NCI-H2227 (cell line): Measurements from ENCODE around the gene RAP2A.

Experiments used
- DNase-seq: peaks from one replicate; lab custom pipeline; 2025; ENCODE audit not compliant: unreplicated experiment; lab: John Stamatoyannopoulos, UW

Gene RAP2A

DNA sequence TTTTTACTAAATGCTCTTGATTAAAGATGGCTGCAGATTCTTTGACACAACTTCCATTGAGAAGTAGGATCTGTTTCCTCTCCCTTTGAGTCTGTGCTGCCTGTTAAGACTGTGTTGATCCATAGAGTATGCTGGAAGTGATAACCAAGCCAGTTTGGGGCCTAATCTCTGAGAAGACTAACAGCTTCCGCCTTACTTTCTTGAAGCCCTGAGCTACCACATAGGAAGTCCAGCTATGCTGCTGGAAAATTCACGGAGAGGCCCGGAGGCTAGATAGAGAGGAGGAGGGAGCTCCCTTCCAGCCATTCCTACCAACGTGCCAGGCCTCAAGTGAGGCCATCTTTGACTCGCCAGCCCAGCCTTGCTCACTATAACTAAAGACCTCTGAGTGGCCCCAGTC is 12.5 kb downstream of the RAP2A start:
- no peak for DNase-seq

GRCh38 chr13:97448503-97449251 is 14.7 kb downstream of the RAP2A start:
- DNase-seq = no peak

DNA sequence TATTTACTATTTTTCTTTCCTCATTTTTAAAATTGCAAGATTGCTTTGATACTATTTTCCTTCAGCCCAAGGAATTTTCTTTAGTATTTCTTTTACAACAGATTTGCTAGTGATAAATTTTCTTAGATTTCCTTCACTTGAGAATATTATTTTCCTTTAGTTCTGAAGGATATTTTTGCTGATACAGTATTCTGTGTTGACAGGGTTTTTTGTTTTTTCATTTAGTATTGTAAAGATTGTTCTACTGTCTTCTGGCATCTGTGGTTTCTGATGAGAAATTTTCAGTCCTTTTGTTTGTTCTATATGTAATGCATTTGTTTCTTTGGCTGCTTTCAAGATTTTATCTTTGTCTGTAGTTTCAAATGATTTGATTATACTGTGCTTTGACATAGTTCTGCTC is 20.7 kb downstream of the RAP2A start:
- no peak for DNase-seq

GRCh38 chr13:97456047-97456446 is 22.1 kb downstream of the RAP2A start:
- DNase-seq = no peak

DNA sequence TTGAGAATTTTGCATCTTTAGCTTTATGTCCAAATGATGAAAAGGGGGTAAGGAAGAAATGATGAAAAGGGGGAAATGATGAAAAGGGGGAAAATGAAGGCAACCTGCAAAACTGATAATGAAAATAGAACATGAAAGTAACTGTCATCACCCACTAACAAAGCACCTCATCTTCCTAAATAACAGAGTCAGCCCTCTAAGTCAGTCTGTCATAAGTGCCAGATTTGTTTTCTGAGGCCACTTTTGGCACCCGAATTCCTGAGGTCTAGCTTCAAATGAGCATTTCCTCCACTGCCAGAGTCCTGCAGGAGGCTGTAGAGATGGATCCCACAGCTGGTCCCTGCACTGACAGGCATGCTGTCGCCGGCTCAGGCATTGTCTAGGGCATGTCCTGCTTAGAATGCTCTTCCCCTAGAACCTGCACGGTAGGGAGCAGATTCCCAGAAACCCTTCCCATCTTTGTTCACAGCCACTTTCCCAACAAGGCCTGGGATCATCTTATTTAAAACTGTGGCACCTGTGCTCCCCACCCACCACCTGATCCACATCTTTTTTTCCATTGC is 25.3 kb downstream of the RAP2A start:
- DNase-seq = no peak

DNA sequence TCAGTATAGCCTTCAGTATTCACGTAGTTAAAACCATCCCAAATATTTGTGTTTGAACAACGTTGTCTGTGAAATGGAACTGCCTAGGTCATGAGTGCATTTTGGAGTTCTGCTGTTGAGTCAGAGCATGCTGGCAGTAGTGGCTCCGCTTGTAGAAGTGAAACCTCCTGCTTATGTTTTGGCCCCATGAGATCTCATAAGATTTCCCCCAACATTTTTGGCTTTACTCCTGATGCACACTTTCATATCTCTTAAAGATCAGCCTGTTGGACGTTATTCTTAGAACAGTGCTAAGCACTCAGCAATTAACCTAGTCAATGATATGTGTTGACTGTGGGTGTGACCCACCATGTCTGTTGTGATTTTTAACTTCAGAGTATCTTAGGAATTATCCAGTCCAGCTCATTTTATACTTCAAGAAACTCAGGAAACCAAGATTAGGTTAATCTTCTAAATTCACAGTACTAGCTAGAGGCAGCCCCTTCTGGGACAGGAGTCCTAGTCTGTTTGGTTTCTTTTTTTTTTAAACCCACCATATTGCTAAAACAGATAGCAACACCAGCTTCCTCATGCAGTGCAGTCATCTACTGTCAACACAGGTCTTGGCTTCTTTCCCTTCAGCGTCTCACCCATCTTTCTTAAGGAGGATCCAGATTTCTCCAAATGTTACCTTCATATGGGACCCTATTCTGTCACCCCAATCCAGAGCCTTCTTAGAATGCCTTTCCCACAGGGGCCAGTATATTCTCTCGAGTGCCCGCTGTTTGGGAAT is 26.2 kb downstream of the RAP2A start:
- no peak for DNase-seq

DNA sequence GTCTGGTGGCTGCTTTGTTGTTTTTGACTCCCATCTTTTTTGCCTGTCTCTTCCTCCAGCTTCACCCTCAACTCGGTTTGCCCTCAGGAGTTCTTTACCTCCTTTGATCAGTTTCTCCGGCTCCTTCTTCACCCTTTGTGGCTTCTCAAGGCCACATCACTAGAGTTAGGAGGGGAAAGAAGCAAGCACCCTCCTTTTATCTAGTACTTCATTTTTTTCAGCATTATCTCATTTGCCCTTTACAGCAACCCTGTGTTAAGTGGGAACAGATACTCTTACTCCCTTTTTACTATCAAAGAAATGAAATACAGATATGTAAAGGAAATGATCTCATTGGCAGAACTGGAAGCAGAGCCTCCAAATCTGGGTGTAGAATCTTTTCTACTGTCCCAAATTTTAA is 26.9 kb downstream of the RAP2A start:
- no peak for DNase-seq

DNA sequence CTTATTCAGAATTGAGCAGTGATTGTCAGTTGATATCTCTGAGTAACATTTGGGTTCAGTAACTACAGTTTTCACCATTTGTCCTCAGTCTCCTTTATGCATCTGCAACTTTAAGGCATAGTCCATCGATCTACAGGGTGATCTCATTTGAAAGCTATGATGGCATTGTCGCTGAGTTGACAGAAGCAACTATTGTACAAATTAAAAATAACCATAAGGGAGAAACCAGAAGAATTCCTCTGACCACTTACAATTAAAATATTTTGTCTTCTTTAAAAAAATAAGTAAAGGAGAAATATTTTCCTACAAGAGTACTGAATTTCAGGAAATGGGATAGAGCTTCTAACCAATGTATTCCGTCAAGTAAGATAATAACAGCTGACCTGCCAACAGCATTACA is 30.6 kb downstream of the RAP2A start:
- no peak for DNase-seq

DNA sequence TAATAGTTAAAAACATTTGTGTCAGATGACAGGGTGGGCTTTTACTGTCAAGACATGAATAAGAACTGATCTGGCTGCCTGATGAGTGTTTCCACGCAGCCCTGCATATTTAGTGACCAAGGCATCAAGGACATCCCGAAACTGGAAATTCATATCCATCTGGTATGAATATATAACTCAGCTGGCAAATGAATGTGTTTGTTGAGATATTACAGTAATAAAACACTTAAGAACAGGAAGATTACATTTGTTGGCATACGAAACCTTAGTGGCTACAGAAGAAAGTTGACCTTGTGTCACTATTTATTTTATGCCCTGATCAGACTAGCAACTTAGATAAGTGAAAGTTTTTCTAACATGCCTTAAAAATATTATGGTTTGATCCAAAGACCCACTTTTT is 32.8 kb downstream of the RAP2A start:
- no peak for DNase-seq

- DNase-seq = no peak
Observed at GRCh38 chr13:97468331-97468730, 34.4 kb downstream of the RAP2A start.

DNA sequence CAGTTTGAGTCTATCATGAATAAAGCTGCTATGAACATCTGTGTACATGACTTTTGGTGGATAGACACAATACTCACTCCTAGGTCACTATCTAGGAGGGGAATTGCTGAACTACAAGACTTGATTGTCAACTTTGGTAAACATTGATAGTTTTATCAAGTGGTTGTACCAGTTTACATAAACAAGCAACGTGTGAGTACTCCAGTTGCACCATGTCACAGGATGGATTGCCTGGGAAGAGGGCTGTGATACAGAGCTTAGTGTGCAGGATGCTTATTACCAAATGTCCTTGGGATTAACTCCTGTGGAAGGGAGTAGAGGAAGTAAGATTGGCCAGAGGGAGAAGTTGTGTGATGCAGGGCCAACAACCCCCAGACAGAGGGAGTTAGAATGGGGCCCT is 37.7 kb downstream of the RAP2A start:
- no peak for DNase-seq

DNA sequence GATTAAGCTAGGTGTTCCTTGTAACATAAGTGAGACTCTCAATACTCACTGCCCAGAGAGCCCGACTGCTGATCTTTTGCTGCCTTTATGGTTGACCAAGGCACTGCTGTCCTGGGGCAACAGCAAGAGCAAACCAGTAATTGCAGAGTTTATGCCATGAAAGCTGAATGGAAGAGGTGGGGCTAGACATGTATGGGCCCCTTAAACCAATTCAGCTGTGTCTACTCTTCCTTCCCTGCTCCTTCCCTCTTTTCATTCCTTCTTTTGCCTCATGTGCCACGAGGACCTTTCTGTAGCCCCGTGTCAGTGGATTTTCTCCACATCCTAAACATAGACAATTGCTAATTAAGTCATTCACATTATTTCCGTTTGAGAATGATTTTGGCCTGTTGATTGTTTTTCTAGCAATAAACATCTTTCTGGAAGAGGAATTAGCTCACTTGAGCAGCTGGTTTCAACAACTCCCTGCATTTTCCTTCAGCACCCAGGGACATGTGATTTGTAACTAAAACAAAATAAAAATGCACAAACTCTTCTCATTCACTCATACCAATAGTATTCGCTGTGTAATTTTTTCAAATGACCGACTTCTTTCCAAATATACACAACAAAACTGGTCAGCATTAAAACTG is 40.5 kb downstream of the RAP2A start:
- no peak for DNase-seq

DNA sequence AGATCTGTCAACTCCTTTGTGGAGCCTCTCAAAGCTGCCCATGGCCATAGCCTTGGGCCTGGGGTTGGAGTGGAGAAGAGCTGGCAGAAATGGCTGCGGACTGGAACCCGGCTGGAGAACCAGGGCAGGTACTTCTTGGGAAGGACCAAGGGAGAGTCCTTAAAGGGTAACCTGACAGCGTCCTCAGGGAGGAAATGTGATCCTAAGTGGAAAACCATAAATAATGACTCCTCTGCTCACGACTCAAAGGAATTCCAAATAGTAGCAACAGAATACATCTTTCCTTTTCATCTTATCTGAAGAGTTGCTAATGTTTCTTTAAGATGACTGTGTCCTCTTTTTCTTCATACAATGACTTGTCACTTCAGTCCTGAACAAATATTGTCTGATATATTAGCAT is 41.0 kb downstream of the RAP2A start:
- no peak for DNase-seq

DNA sequence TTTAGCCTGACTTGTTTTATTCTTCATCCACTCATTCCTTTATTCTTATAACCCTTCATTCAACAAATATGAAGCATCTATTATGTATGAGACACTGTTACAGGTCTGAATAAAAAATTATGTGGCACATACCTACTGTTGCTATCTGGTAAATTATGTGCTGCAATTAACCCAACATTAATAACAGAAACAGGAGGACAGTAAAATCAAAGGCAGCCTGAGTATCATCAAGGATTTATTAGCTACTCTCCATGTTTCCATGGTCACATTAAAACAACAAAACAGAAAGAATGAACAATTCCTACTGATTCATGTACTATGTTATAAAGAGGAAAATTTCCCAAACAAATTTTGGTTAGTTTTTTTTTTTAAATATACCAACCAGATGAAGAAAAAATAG is 43.9 kb downstream of the RAP2A start:
- no peak for DNase-seq

DNA sequence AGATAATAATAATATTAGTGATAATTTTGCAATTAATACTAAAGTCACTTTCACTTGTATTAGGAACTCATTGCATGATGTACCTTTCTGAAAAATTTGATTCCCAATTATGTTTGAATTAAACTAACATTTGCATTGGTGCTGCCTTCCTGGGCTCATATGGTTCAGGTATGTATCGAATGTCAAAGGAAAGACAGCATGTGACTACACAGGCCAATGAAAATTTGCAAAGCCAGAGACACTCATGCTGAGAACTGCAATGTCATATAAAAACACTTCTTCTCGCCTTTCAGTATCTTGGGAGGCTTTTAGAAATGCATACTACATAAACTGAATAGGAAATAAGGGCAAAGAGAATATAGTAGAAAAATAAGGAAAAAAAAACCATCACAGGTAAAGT is 44.3 kb downstream of the RAP2A start:
- no peak for DNase-seq

DNA sequence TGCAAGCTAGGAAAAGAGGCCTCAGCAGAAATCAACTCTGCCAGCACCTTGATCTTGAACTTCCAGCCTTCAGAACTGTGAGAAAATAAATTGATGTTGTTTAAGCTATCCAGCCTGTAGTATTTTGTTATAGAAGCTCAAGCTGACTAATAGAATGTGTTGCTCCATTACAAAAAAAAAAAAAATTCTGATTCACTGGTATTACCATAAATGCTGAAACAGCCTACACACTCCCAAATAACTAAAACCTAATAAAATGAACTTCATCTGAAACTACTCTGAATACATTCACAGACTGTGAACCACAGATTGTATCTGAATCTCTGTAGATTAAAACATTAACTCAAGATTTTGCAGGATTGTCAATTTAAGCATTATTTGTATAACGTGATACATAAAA is 49.5 kb downstream of the RAP2A start:
- DNase-seq = no peak

DNA sequence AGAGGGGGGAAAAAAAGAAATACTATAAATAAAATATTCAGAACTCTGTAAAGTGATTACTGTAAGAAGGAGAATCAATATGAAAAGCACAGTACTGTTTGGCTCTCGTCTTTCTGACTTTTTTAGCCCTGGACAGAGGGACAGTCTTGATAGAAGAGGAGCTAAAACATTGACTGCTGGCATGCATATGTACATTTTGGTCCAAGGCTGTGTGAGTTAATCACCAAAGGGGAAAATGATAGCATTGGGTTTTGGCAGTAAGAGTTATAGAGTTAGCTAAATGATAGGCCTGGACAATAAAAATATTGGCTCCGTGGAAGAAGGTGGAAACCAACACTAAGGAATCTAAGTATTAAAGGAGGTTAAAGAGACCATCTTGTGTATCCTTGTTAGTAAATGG is 50.3 kb downstream of the RAP2A start:
- no peak for DNase-seq

DNA sequence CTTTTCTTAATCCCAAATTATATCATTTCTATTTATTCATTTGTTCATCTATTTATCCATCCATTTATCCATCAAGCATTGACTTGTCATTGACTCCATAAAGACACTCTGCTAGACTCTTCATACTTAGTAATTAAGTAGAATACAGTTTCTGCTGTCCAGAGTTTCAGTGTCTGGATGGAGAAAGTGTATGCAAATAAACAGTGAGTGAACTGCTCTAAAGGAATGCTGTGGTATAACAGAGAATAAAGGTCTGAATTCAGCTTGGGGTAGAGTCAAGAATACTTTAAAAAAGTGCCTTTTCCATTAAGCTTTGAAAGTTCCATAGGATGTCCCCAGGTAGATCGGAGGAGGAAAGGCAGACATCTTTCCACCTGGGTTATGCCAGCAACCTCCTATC is 51.4 kb downstream of the RAP2A start:
- DNase-seq = no peak

DNA sequence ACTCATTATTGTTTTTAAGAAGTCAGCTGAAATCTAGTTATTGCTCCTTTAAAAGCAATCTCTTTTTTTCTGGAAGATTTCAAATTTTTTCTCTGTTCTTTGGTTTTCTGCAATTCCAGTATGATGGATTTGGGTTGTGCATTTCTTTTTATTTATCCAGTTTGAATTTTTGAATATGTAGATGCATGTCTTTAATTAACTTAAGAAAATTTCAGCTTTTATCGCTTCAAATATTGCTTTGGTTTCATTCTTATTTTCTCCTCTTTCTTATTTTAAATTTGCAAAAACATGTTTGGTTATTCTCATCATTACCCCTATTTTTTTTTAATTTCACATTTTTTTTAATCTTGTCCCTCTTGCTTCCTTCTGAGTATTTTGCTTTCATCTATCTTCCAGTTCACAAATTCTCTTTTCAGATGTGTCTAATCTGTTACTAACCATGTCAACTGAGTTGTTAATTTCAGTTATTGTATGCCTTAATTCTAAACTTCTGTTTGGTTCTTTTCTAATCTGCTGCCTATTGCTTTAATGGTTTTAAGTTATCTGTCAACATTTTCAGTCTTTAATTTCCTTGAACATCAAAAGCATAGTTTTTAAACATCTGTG is 56.8 kb downstream of the RAP2A start:
- no peak for DNase-seq

- DNase-seq = no peak
Observed at GRCh38 chr13:97491452-97491851, 57.5 kb downstream of the RAP2A start.

DNA sequence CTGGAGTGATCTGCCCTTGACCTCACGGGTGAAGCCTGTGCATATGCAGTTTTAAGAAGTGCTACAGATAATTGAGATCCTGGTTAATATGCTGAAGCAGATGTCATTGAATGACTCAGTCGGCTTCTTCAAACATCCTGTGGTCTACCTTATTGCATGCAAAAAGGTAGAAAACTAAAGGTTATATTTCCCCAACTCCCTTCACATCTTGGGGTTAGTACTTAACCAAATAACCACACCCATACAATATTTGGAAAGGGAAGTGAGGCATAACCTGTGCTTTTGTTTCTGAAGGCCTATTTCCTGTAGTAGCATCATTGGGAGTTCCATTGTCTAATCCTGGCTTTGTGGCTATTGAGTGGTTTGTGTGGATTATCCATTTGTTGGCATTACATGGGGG is 58.3 kb downstream of the RAP2A start:
- DNase-seq = no peak
